ENCODE measurements around the gene RGS6. TPM values are rescaled to one million over a fixed set of nuclear protein-coding genes. Genes with fewer than 3 reads are reported as not detected.

RGS6 gene
- total RNA-seq, 4 donors from 2014 or later = 0.83 to 2.4 (median 1.5) TPM

GRCh38 chr14:72554994-72555608 lies 622.9 kb downstream of the RGS6 start:
- no peaks in the 10 kb centered on the region for H3K9me3 ChIP-seq
- no peaks in the 10 kb centered on the region for H3K36me3 ChIP-seq
- intact Hi-C loops (cut with DNase I) = no loop called here
- WGBS = 92% methylated on average over 4 of the region's 5 CpGs
- no peak overlapping the region for H3K27ac ChIP-seq (replicated peaks in 1 of 4)
- DNase-seq (ENCODE audit: extremely low spot score) = no peak
- peaks cover 0 to 36% (median 0%) of the 10 kb centered on the region in 4 donors for H3K27me3 ChIP-seq
- TF ChIP-seq POLR2A (IDR thresholded peaks at IDR 0.05; ENCODE audit: low read depth) (no peak), CTCF (IDR thresholded peaks at IDR 0.05) (no peak), EP300 (IDR thresholded peaks at IDR 0.05) (no peak), POLR2AphosphoS5 (IDR thresholded peaks at IDR 0.05) (no peak)
- no peak overlapping the region for H3K4me3 ChIP-seq
- H3K4me1 ChIP-seq = peaks cover 4 to 25% (median 10%) of the 10 kb centered on the region in 4 donors

DNA sequence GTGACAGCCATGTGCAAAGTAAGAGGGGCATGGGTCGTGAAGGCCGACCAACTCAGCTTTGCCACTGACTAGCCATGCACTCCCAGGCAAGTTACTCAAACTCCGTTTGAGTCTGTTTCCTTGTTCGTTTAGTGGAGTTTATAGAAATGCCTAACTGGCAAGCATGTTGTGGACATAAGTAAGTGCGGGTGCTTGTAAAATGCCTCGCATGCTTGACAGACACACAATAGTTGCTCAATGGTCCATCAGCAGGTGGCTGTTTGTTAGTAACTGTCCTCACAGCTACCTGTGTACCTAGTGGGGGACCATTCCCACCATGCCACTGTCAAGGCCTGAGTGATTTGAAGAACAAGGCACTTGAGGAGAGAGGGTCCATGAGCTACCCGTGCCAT lies 623.4 kb downstream of the RGS6 start:
- H3K36me3 ChIP-seq = no peaks in the 10 kb centered on the region
- H3K4me3 ChIP-seq = no peak overlapping the region
- intact Hi-C loops (cut with DNase I) = no loop called here
- WGBS = 92% methylated on average over 7 of the region's 7 CpGs
- H3K4me1 ChIP-seq = peaks cover 4 to 28% (median 11%) of the 10 kb centered on the region in 4 donors
- peaks cover 0 to 36% (median 0%) of the 10 kb centered on the region in 4 donors for H3K27me3 ChIP-seq
- no peak for DNase-seq (ENCODE audit: extremely low spot score)
- TF ChIP-seq POLR2A (IDR thresholded peaks at IDR 0.05; ENCODE audit: low read depth) = no peak
- no peak for TF ChIP-seq POLR2AphosphoS5 (IDR thresholded peaks at IDR 0.05)
- TF ChIP-seq CTCF (IDR thresholded peaks at IDR 0.05) = no peak
- no peak for TF ChIP-seq EP300 (IDR thresholded peaks at IDR 0.05)
- H3K27ac ChIP-seq (replicated peaks in 1 of 4) = no peak overlapping the region
- H3K9me3 ChIP-seq = no peaks in the 10 kb centered on the region

GRCh38 chr14:72557671-72558070 lies 625.4 kb downstream of the RGS6 start:
- no peak for DNase-seq (ENCODE audit: extremely low spot score)
- peaks cover 0 to 16% (median 0%) of the 10 kb centered on the region in 4 donors for H3K27me3 ChIP-seq
- H3K9me3 ChIP-seq = no peaks in the 10 kb centered on the region
- intact Hi-C loops (cut with DNase I) = no loop called here
- H3K36me3 ChIP-seq = no peaks in the 10 kb centered on the region
- no peak overlapping the region for H3K4me3 ChIP-seq
- H3K27ac ChIP-seq (replicated peaks in 1 of 4) = no peak overlapping the region
- 90% methylated on average over 6 of the region's 6 CpGs for whole genome bisulfite sequencing
- peaks cover 4 to 27% (median 11%) of the 10 kb centered on the region in 4 donors for H3K4me1 ChIP-seq
- TF ChIP-seq CTCF (IDR thresholded peaks at IDR 0.05) (no peak), POLR2AphosphoS5 (IDR thresholded peaks at IDR 0.05) (no peak), POLR2A (IDR thresholded peaks at IDR 0.05; ENCODE audit: low read depth) (no peak), EP300 (IDR thresholded peaks at IDR 0.05) (no peak)

DNA sequence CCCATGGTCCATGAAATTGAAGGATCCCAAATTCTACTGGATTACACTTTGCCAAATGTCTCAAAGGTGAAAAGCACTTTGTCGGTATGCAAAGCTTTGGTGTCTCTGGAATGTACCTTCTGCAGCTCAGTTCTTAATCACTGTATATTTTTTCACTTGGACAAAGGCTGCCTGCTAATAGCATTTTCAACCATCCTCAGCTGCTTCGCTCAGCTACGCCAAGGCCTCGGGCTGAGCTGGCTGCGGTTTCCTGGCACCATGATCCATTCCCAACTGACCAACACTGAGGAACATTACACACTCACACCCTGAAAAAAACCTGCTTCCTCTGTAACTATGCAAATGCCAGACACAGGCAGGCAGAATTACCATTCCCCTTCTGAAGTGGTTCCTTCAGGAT lies 626.5 kb downstream of the RGS6 start:
- TF ChIP-seq POLR2A (IDR thresholded peaks at IDR 0.05; ENCODE audit: low read depth) = no peak
- no peak for TF ChIP-seq CTCF (IDR thresholded peaks at IDR 0.05)
- TF ChIP-seq POLR2AphosphoS5 (IDR thresholded peaks at IDR 0.05) = no peak
- TF ChIP-seq EP300 (IDR thresholded peaks at IDR 0.05) = no peak
- peaks cover 0 to 9% (median 0%) of the 10 kb centered on the region in 4 donors for H3K27me3 ChIP-seq
- no peak overlapping the region for H3K4me3 ChIP-seq
- H3K4me1 ChIP-seq = peaks cover 0 to 19% (median 5%) of the 10 kb centered on the region in 4 donors
- DNase-seq (ENCODE audit: extremely low spot score) = no peak
- H3K27ac ChIP-seq (replicated peaks in 1 of 4) = peak overlapping the region in 2 of 4 donors; percentile 44 to 52
- 75% methylated on average over 2 of the region's 5 CpGs for WGBS
- H3K9me3 ChIP-seq = no peaks in the 10 kb centered on the region
- no peaks in the 10 kb centered on the region for H3K36me3 ChIP-seq
- intact Hi-C loops (cut with DNase I) = no loop called here
